Mesothelial cell of epicardium (in vitro differentiated cells): ENCODE results near the gene NT5C1A. TPM values are rescaled to one million over a fixed set of nuclear protein-coding genes. Genes with fewer than 3 reads are reported as not detected.
A peak's percentile ranks its signal among the peaks of the same experiment; 100 is the strongest.

Source experiments
- DNase-seq, 2 experiments: peaks; one replicate each; pipeline ENCODE4 v3.0.0; 2021; ENCODE audit warnings: low spot score in 2 of 2; ENCODE audit not compliant: unreplicated experiment in 2 of 2
- H3K27ac Mint-ChIP-seq: 2 replicates; pipeline ENCODE4 v1.8.0; 2021; ENCODE audit warnings: mixed read lengths
- H3K27me3 Mint-ChIP-seq: 2 replicates; pipeline ENCODE4 v1.8.0; 2021; ENCODE audit warnings: low read depth, mixed read lengths
- H3K36me3 Mint-ChIP-seq: 2 replicates; pipeline ENCODE4 v1.8.0; 2021; ENCODE audit warnings: mixed read lengths
- H3K4me1 Mint-ChIP-seq: 2 replicates; pipeline ENCODE4 v1.8.0; 2021; ENCODE audit warnings: mixed read lengths
- H3K4me3 Mint-ChIP-seq: 2 replicates; pipeline ENCODE4 v1.8.0; 2021; ENCODE audit warnings: mild to moderate bottlenecking, moderate library complexity, mixed read lengths
- H3K9me3 Mint-ChIP-seq: 2 replicates; pipeline ENCODE4 v1.8.0; 2021; ENCODE audit warnings: mixed read lengths
- total RNA-seq: library from RNA; stranded (reverse); gene quantifications from 3 replicates; pipeline ENCODE4 v1.2.1, GENCODE V29; 2021
- TF ChIP-seq, protein P1 (sequence below): fragments of 200-600 bp; sonication (generic); IDR thresholded peaks from one replicate; pipeline ENCODE4 v1.5.0; 2021; ENCODE audit warnings: antibody characterized with exemption; ENCODE audit not compliant: unreplicated experiment

Gene NT5C1A
- total RNA-seq, 1 donor from 2014 or later = not detected

DNA sequence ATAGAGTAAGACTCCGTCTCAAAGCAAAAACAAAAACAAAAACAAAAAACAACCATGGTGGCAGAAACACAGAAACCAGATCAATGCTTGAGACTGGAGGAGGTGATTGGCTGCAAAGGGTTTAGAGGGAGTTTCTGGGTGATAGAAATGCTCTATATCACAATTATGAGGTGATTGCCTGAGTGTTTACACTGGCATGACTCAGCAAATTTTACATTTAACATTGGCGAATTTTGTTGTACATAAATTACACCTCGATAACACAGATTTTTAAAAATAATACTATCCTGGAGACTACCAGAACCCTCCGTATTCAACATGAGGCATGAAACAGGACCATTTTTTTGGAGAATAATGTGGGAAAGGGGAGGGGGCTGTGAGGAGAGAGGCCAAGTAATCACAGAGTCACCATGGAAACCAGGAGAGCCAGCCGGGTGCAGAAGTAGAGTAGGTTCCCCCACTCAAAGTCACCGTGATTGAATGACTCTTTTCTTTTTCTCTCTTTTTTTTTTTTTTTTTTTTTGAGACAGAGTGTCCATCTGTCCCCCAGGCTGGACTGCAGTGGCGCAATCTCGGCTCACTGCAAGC is 56.7 kb downstream of the NT5C1A start:
- H3K27ac Mint-ChIP-seq = no peak overlapping the region
- no peaks in the 10 kb centered on the region for H3K36me3 Mint-ChIP-seq
- H3K9me3 Mint-ChIP-seq = no peaks in the 10 kb centered on the region
- H3K27me3 Mint-ChIP-seq = no peaks in the 10 kb centered on the region
- DNase-seq = no peak
- TF ChIP-seq, protein P1, sequence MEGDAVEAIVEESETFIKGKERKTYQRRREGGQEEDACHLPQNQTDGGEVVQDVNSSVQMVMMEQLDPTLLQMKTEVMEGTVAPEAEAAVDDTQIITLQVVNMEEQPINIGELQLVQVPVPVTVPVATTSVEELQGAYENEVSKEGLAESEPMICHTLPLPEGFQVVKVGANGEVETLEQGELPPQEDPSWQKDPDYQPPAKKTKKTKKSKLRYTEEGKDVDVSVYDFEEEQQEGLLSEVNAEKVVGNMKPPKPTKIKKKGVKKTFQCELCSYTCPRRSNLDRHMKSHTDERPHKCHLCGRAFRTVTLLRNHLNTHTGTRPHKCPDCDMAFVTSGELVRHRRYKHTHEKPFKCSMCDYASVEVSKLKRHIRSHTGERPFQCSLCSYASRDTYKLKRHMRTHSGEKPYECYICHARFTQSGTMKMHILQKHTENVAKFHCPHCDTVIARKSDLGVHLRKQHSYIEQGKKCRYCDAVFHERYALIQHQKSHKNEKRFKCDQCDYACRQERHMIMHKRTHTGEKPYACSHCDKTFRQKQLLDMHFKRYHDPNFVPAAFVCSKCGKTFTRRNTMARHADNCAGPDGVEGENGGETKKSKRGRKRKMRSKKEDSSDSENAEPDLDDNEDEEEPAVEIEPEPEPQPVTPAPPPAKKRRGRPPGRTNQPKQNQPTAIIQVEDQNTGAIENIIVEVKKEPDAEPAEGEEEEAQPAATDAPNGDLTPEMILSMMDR = no peak
- no peaks in the 10 kb centered on the region for H3K4me1 Mint-ChIP-seq
- no peak overlapping the region for H3K4me3 Mint-ChIP-seq

DNA sequence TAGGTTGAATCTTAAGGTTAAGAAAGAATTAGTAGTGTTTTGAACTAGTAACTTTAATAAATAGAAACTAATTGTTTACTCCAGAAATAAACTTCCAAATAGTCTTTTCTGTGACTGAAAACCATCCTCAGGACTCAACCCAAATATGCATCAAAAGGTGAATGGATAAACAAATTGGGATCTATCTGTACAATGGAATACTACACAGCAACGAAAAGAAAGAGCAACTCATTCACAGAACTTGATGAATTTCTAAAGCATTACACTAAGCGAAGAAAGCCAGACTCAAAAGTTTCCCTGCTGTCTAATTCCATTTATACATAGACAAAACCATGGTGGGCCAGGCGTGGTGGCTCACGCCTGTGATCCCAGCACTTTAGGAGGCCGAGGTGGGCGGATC is 57.4 kb downstream of the NT5C1A start:
- no peak overlapping the region for H3K27ac Mint-ChIP-seq
- H3K9me3 Mint-ChIP-seq = no peaks in the 10 kb centered on the region
- DNase-seq = no peak
- H3K36me3 Mint-ChIP-seq = no peaks in the 10 kb centered on the region
- TF ChIP-seq, protein P1 = no peak
- H3K4me1 Mint-ChIP-seq = peaks cover under 1% of the 10 kb centered on the region
- H3K4me3 Mint-ChIP-seq = no peak overlapping the region
- peaks cover 4% of the 10 kb centered on the region for H3K27me3 Mint-ChIP-seq

DNA sequence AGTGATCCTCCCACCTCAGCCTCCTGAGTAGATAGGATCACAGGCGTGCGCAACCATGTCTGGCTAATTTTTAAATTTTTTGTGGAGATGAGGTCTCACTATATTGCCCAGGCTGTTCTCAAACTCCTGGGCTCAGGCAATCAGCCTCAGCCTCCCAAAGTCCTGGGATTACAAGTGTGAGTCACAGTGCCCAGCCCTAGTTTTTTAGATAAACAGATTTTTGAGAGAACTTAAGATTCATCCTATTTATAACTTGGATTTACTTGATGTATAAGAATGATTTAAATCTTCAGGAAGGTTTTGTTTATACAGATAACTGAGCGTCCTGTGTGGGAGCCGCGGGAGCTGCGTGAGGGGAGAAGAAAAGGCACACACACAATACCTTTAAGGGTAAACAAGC is 58.7 kb downstream of the NT5C1A start:
- Mint-ChIP-seq H3K4me1 (peaks cover 3% of the 10 kb centered on the region), H3K27me3 (peaks cover 9% of the 10 kb centered on the region), H3K9me3 (no peaks in the 10 kb centered on the region), H3K27ac (no peak overlapping the region), H3K36me3 (no peaks in the 10 kb centered on the region), H3K4me3 (no peak overlapping the region)
- no peak for DNase-seq
- TF ChIP-seq, protein P1 = no peak

DNA sequence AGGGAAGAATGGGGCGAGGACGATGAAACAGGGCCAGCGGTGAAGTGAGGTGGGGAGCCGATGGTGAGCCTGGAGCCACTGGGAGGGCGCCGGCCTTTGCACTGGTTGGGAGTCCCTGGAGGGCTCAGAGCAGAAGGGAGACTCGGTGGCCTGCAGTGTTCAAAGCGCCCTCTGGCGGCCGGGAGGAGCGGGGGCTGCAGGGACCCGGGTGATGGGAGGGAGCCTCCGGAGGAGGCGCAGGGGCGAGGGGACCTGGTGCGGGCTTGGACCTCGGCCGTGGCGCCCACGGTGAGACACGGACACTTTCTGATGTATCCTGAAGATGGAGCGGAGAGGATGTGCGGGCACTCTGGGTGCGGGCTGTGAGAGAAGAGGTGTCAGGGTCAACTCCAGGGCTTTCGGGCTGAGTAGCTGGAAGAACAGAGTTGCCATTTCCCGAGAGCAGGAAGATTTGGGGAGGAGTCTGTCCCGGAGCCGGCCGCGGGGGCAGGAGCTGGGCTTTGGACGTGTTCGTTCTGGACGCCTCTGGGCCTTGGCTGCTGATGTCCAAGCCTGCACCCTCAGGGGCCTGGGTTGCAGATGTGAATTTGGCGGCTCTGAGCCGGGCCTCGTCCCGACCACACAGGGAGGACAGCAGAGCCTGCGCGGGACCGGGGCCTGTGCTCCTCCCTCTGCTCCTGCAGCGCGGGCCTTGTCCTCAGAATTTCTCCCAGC is 62.1 kb downstream of the NT5C1A start:
- Mint-ChIP-seq H3K9me3 (no peaks in the 10 kb centered on the region), H3K36me3 (no peaks in the 10 kb centered on the region), H3K4me1 (peaks cover 3% of the 10 kb centered on the region), H3K27ac (no peak overlapping the region), H3K27me3 (peaks cover 11% of the 10 kb centered on the region), H3K4me3 (peak overlapping the region; percentile 46)
- DNase-seq = peak; percentile 58 to 78
- TF ChIP-seq, protein P1 = peak; percentile 77

Other genes with a start within 250 kb of the NT5C1A start
- 0.27 TPM in 1 of 3 replicates, not detected in the others for gene BMP8A, start 180.5 kb downstream of the NT5C1A start, total RNA-seq
- 307 to 325 TPM (median 319 TPM) in 3 replicates for gene PABPC4, start 95.3 kb downstream of the NT5C1A start, total RNA-seq
- gene HEYL, start 32.5 kb downstream of the NT5C1A start, total RNA-seq = 5.6 to 5.7 TPM (median 5.6 TPM) in 3 replicates
- gene HPCAL4, start 19.3 kb upstream of the NT5C1A start, total RNA-seq = 0.54 to 0.69 TPM (median 0.60 TPM) in 3 replicates
- 43.5 to 45.5 TPM (median 45.2 TPM) in 3 replicates for gene PPIE, start 66.8 kb upstream of the NT5C1A start, total RNA-seq
- 0.20 to 0.65 TPM (median 0.22 TPM) in 3 replicates for gene OXCT2, start 99.2 kb upstream of the NT5C1A start, total RNA-seq
- gene BMP8B, start 116.8 kb upstream of the NT5C1A start, total RNA-seq = 0.14 to 0.31 TPM (median 0.18 TPM) in 3 replicates
- 38.6 to 40.3 TPM (median 39.5 TPM) in 3 replicates for gene TRIT1, start 211.4 kb upstream of the NT5C1A start, total RNA-seq
- gene MYCL, start 229.8 kb upstream of the NT5C1A start, total RNA-seq = 25.0 to 27.2 TPM (median 25.5 TPM) in 3 replicates